GM18508 (cell line): Measurements from ENCODE around the gene TBC1D8.

Source experiments
- ATAC-seq: cut with Tn5 transposase; IDR thresholded peaks from one replicate; pipeline ENCODE4 v1.9.1; 2021; ENCODE audit warnings: moderate number of reproducible peaks; ENCODE audit not compliant: insufficient read depth, unreplicated experiment

TBC1D8 gene

DNA sequence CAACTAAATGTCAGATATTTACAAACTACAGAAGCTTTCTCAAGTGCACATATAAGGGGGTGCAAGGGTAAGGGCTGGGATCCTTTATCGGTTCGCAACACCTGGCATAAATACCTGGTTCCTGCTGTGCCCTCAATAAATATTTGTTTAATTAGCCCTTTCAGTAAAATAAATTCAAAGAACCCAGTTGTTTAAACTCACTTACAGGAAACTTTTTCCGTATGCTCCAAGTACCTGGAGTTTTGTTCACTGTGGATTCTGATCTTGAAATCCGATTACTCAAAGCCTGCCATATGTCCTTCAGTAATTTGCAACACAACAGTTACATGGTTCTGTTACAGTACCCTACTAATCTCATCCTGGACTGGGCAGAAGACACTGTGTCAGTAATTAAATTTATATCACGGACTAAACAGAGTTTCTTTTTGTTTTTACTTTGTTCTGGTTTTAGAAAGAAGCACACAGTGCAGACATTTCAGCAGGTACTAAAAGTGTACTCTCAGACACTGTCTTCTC is 36.9 kb downstream of the TBC1D8 start:
- no peak for ATAC-seq

DNA sequence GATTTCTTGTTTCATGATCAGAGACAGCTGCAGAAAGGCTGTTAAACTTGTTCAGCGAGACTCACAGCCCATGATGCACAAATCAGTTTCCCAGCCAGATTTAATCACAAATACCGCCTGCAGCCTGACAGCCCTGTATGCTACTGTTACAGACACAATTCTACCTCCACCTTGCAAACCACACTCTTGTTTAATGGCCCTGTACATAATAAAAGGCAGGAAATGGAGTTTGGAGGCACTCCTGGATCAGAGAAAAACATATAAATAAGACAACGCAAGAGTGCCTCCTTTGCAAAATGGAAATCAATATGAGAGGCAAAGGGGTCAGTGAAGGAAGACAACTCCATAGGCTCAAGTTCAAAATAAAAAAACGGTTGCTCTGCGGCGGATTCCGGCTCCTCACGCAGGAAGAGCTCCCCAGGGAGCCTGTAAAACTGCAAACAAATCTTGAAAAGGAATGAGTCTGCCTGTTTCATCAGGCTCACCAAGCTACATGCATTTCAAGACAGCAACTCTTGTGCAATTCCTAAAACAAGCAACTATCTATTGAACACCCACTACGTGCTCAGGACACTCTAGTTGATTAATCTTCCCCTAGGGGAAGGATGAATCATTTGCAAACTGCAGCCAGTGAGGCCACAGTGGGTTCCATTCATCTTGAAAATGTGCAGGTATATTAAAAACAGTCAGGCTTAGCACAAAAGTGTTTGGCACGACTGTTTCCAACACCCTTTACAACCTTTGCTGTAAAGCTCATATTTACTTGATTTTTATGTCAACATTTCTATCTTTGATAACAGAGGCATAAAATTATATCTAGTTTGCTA is 37.5 kb downstream of the TBC1D8 start:
- ATAC-seq: no peak

DNA sequence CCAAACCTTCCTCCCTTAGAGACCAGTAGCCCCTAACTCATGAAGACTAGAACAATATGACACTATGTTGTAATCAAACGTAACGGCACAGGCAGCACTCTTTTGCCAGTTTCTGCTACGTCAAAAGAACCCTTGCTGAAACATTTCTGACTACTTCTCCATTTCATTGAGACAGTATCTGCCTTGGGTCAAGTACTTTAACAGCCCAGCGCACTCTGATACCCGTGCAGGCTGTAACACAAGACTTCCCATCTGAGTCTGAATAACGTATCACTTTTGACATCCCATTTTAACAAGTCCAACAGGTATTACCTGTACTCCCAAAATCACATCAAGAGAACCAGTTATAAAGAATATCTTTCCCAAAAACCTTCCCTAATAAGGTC is 38.4 kb downstream of the TBC1D8 start:
- ATAC-seq: no peak

DNA sequence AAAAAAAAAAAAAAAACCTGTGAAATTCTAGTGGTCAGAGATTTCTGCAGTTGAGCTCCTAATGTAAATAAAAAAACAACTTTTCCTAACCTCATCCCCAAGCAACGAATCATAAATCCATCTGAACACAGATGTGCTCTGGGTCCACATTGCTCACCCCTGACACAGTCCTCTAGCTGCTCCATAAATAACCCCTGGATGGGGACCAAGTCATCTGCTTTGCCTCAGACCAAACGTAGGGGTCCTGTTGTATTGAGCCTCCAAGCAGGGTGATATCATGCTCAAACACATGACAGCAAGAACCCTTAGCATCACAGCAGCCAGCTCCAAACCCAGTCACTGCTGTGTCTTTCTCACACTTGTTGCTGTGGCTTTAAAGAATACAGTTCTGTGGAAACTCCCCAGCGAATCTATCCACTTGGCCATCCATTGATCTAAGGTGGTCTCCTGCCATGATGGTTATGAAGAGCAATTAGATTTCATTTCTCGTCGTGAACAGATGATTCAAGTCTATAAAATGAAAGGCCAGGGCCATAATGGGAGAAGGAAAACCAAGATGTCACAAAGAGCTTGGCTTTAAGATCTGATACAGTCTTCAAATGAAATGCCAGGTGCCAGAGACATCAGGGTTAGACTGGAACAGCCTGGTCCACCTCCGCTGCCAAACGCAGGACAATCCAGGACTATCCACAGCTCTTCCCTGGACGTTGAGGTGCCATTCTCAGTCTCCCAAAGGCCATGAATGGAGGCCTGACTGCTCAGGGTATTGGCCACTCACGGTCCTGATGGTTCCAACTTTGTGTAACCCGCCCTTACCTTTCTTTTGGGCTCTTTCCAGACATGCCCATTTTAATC is 39.0 kb downstream of the TBC1D8 start:
- ATAC-seq: no peak

DNA sequence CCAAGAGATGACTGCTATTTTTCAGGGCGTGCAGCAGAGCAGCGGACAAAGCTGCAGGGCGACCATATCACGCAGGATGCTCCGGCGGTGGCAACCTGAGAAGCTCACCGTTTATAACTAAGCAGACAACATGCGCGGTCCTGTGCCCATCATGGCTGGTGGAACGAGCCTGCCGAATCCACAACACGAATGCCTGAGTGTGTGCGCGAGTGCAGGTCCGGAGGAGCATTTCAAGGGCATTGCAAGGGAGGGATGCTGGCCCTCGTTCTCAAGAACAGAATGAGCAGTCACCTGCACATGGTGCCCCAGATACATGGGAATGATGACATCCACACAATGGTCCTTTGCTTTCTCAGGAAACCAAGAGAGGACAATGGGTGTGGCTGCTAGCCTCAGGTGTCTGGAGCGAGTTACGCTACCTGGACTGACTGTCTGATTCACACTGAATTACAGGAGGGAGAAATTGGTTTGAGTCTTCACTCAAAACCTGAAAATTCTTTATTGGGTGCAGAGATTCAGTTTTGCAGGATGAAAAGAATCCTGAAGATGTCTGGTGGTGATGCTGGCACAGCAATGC is 39.8 kb downstream of the TBC1D8 start:
- ATAC-seq: no peak

DNA sequence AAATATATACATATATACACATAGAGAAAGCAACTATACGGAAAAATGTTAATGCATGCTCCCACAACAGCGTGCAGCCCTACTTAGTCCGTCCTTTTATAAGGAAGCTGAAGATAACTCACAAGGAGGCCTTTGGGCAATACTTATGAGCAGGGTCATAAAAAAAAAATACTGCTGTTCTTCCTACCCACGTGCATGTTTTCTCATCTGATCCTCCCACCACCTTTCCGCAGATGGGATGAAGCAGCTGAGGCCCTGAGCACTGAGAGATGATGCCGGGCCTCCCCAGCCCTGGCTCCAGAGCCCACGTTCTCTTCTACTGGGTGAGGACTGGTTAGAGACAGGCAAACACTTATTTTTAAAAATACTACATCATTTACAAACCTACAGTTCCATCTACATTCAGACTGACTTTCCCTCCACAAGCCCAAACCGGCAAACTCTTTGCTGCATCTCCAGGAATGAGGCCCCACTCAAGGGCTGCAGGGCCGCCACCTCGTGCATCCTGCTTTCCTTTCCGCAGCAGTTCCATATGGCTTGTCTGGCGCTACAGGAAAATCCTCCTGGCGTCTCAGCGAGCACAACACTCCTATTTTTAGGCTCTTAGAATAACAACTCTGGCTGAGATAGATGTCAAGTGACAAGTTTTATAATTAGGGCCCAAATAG is 41.6 kb downstream of the TBC1D8 start:
- no peak for ATAC-seq

DNA sequence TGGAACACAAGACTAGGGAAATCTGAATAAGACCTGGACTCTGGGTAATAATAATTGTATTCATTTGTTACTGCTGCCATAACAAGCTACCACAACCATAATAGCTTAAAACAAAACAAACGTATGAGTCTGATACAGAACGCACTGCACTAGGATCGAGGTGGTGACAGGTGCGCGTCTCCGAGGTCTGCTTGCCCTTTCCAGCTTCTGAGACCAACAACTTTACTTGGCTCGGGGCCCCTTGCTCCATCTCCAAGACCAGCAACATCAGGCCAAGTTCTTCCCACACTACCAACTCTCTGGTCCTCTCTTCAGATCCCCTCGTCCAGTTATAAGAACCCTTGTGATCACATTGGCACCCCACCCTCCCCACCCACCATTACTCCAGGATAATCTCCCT is 42.8 kb downstream of the TBC1D8 start:
- no peak for ATAC-seq

DNA sequence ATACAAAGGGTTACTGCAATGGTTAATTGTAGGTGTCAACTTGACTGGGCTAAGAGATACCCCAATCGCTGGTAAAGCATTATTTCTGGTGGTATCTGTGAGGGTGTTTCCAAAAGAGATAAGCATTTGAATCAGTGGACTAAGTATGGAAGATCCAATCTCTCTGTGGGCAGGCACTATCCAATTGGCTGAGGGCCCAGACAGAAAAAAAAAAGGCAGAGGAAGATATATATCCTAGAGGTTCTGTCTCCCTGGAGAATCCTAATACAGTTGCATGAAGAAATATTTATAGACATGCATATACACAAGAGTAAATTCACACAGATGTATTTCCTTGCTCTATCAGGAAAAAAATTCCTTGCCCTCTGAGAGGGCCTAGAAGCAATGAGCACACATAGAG is 43.9 kb downstream of the TBC1D8 start:
- no peak for ATAC-seq

DNA sequence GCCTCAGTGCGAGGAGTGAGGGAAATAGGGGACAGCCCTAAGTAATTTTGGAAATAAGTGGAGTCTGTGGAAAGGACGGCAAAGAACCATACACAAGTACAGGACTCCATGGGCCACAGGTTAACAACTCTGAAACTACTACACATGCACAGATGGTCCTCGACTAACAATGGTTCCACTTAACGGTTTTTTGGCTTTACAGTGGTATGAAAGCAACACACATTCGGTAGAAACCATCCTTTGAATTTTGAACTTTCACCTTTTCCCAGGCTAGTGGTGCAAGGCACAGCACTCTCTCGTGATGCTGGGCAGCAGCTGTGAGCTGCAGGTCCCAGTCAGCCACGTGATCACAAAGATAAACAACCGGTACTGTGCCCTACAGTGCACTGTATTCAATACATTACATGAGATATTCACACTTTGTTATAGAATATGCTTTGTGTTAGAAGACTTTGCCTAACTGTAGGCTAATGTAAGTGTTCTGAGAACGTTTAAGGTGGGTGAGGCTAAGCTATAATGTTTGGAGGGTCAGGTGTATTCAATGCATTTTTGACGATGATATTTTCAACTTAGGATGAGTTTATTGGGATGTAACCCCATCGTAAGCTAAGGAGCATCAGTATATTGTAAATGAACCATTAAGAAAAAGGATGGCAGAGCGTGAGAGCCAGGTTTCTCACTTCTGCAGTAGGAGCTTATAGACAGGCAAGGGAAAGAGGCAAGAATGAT is 44.6 kb downstream of the TBC1D8 start:
- no peak for ATAC-seq

DNA sequence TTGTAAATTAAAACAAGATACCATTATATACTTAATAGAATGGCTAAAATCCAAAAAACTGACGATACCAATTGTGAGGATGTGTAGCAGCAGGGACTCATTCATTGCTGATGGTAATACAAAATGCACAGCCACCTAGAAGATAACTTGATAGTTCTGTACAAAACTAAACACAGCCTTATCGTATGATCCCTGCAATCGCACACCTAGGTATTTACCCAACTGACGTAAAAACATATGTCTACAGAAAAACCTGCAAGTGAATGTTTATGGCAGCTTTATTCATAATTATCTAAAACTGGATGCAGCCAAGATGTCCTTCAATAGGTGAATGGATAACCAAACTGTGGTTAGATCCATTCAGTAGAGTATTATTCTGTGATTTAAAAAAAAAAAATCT is 45.5 kb downstream of the TBC1D8 start:
- no peak for ATAC-seq

DNA sequence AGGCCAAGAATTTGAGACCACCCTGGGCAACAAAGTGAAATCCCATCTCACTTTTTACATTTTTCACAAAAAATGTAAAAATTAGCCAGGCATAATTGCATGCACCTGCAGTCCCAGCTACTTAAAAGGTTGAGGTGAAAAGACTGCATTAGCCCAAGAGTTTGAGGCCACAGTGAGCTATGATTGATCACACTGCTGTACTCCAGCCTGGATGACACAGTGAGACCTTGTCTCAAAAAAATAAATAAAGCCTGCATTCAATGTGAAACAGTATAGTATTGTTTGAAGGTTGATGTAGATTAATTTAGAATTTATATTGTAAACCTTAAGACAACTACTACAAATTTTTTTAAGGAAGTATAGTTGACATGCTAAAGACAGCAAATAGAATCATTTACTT is 53.5 kb downstream of the TBC1D8 start:
- ATAC-seq: no peak

DNA sequence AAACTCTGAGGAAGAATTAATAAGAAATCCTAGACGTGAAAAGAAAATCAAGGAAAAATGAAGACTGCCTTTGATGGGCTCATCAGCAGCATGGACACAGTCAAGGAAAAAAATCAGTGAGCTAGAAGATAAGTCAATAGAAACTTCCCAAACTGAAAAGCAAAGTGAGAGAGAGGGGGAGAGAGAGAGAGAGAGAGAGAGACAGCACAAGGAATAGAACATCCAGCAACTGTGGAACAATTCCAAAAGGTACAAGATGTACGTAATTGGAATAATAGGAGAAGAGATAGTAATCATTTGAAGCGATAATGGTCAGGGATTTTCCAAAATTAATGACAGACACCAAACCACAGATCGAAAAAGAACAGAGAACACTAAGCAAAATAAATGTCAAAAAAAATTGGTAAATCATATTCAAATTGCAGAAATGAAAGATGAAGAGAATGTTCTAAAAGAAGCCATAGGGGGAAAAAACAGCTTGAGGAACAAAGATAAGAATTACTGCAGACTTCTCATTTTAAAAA is 54.5 kb downstream of the TBC1D8 start:
- no peak for ATAC-seq

DNA sequence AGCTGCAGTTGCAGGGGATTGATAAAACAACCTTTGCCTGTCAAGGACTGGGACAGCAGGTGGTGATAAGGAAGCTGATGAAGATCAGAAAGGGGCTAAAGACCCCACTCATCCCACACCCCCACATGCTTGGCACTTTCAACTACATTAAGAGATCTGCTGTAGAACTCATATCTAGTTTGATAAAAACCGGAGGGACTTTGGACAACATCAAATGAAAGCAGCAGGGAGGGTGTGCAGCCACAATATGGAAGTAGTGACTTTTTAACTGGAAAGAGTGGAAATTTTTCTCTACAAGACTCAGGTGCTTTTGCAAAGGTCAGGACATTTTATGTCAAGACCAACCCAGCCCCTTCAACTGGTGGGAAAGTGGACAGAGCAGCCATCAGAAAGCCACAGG is 56.8 kb downstream of the TBC1D8 start:
- ATAC-seq: no peak

DNA sequence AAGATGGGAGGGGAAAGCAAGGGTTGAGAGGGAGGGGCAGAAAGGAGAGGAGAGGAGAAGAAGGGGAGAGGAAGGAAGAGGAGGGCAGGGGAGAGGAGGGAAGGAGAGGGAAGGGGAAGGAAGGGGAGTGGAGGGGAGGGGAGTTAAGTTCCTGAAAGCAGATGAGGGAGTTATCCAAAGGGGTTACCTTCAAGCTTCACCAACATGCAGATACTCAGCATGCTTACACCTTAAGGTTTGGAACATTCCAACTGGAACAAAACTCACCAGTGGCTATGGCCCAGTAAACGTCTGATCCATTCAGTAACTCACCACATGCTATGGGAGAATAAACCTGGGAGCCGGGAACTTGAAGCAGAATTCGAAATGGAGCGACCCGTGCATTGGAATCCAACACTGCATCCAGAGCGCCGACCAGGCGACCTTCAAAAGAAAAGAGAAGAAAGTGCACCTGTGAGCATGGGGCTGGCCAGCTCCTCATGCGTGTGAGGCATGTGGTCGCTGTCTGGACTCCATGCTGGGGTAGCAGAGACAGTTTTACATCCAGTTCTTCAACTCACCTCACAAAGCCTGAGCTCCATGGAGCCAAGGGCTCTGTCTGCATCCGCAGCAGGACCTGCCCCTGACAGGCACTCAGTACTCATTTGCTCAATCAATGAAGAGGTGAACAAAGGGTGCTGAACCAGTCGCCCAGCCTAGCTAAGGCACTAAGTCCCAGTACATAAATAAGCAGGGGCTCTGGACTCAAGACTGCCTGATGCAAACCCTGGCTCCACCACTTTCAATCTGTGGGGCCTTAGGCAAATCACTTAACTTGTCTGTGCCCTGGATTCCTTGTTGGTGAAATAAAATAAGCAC is 61.0 kb downstream of the TBC1D8 start:
- no peak for ATAC-seq

DNA sequence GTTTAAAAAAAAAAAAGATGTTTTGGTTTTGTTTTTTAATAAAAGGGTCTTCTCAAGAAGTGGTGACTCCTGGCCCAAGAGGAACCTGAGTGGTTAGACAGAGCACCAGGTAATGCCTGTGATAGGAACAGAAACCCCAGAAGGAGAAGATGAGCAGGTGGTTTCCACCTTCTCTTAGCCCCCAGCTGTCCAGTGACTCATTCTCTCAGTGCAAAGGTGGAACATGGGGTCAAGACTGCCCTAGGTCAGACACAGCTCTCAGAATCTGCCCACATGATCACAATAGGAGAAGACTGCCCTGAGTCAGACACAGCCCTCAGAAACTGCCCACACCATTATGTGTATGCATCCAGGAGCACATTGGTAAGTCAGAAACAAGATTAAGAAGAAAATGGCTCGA is 61.8 kb downstream of the TBC1D8 start:
- peak; percentile 92 for ATAC-seq

DNA sequence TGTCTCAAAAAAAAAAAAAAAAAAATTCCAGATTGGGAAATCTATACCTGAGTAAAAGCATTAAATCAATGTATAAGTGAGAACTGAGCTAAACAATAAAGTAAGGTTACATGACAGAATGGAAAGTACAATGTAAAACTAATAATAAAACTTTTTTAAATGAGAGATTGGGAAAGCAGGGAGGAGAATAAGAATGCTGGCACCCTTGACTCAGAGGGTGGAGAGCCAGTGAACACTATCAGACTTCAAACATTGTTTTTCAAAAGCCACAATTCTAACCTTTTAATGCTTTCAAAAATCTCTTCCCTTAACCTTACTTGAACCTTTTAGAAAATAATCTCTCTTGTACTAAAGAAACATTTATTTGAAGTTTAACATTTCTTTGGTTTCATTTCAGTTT is 63.5 kb downstream of the TBC1D8 start:
- ATAC-seq: no peak

DNA sequence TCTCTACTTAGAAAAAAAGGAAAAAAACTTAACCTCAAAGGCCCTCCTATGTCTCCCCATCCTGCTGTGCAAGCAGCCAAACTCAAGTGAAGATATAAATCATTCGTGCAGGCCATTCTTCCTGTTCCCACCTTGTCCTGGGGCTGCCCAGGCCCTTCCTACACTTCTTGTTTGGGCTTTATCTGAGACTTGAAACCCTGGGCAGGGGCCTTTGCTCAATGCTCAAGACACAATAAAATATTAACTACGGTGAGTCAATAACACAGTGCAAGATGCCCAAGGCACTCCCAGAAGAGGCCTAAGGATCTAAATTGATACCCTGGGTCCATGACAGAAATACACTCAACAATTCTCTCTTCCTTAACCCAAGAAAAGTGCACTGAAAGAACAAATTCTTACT is 67.6 kb downstream of the TBC1D8 start:
- no peak for ATAC-seq

DNA sequence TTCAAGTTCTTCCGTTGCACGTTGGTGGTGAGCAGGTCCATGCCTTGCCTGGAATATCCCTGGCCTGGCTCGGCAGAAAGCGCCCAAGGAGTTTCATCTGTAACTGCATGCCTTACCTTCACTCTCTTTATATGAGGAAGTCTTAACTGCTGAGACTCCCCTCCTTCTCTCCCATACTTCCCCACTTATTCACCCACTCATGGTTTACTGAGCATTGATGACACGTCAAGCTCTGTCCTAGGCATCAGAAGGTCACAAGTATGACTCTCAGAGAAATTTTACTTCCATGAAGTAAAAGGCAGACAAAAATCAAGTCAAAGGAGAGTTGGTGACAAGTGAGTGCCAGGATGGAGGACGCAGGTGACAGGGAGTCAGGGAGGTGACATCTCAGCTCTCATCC is 68.2 kb downstream of the TBC1D8 start:
- no peak for ATAC-seq

DNA sequence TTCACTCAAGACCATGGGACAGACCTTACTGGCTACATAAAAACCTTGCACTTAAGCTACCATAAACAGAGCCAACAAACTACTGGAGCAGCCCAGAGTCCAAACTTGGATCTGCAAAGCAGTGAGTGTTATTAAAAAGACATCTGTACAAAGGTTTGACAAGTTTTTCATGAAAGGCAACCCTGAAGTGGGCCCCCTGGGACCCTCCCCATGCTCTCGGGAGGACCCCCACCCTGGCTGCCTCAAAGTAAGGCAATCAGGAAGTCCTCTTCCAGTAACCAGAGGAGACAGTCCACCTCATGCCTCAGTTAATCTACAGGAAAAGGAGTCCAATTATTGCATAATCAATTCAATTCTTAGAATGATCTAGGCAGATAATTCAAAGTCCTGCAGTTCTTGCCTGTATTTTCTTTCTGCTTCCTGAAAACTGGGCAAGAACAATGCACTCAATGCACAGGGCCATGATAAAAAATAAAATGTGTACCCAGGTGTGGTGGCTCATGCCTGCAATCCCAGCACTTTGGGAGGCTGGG is 69.7 kb downstream of the TBC1D8 start:
- ATAC-seq: no peak
